ENCODE data around the gene ARHGEF4. TPM values are rescaled to one million over a fixed set of nuclear protein-coding genes. Genes with fewer than 3 reads are reported as not detected.
A peak's percentile ranks its signal among the peaks of the same experiment; 100 is the strongest.

Gene ARHGEF4
- total and polyA plus RNA-seq, 10 of the 15 experiments (the other 5 are each of a cell fraction or from before 2014, with no cell fraction given), result 0.02 to 0.24 (median 0.16) TPM; not detected in 6

GRCh38 chr2:131058214-131058843 is 221.6 kb downstream of the ARHGEF4 start:
- ChIA-PET POLR2A (no interaction called here), CTCF (interaction anchor here (0.9 kb wide), 1 partner anchor 8 kb away, joined by 3 read pairs; no protein-coding TSS in a partner anchor), SMC1A (ENCODE audit: uncharacterized antibody, unreplicated experiment) (no interaction called here), RAD21 (ENCODE audit: unreplicated experiment) (no interaction called here)
- no peak overlapping the region for H3K4me3 ChIP-seq
- FAIRE-seq (no peak), ATAC-seq (no peak), DNase-seq (ENCODE audit: low read depth, low spot score) (no peak)
- no peak overlapping the region for H3K27ac ChIP-seq (ENCODE audit: control insufficient read depth, insufficient read depth)
- H3K36me3 ChIP-seq (ENCODE audit: control insufficient read depth in 2 of 2, insufficient read depth in 2 of 2, low read length in 1 of 2), result peaks cover 17 to 32% of the 10 kb centered on the region in 2 experiments; a peak in 3 of 4 replicates
- peaks cover 9% of the 10 kb centered on the region for H3K79me2 ChIP-seq (ENCODE audit: control insufficient read depth, insufficient read depth, low read length)
- H2AFZ ChIP-seq (ENCODE audit: control insufficient read depth, low read depth, low read length), result no peak overlapping the region
- H4K20me1 ChIP-seq (ENCODE audit: control insufficient read depth, insufficient read depth), result peaks cover 9% of the 10 kb centered on the region; the same call in 1 of the 2 replicates
- H3K9ac ChIP-seq (ENCODE audit: control insufficient read depth, insufficient read depth, low read length), result no peak overlapping the region
- no peak overlapping the region for H3K4me2 ChIP-seq (ENCODE audit: control insufficient read depth, insufficient read depth)
- H3K27me3 ChIP-seq (replicated peaks in 1 of 2; ENCODE audit: control insufficient read depth in 2 of 2, insufficient read depth in 2 of 2, low read length in 1 of 2), result no peaks in the 10 kb centered on the region
- 86% methylated on average over 8 of the region's 8 CpGs for WGBS (ENCODE audit: insufficient coverage, insufficient replicate concordance, low lambda C conversion rate, missing lambda C conversion rate)
- in situ Hi-C loops (cut with MboI) (no loop called here), intact Hi-C loops (cut with micrococcal nuclease; ENCODE audit: unreplicated experiment) (no loop called here)
- H3K4me1 ChIP-seq (ENCODE audit: control insufficient read depth, insufficient read depth, low read length), result no peaks in the 10 kb centered on the region
- H3K9me3 ChIP-seq (replicated peaks; ENCODE audit: control insufficient read depth, insufficient read depth, low read length), result no peaks in the 10 kb centered on the region
- BruUV-seq (replicated peaks), result TSS peak; percentile 26
- no peak for TF ChIP-seq SKIL (IDR thresholded peaks at IDR 0.05; ENCODE audit: low read depth, poor library complexity, severe bottlenecking)
- TF ChIP-seq EED (IDR thresholded peaks at IDR 0.05; ENCODE audit: low read depth), result no peak
- no peak for TF ChIP-seq ELK1 (IDR thresholded peaks at IDR 0.05; ENCODE audit: low read depth, low read length)
- TF ChIP-seq LARP7 (IDR thresholded peaks at IDR 0.05), result no peak
- TF ChIP-seq MYB (IDR thresholded peaks at IDR 0.05; ENCODE audit: borderline replicate concordance, low read depth, low read length), result no peak
- TF ChIP-seq TCF12 (IDR thresholded peaks at IDR 0.05; ENCODE audit: low read depth, low read length), result no peak
- no peak for TF ChIP-seq RB1 (IDR thresholded peaks at IDR 0.05; ENCODE audit: borderline replicate concordance)
- TF ChIP-seq KLF5 (IDR thresholded peaks at IDR 0.05; ENCODE audit: partially characterized antibody), result no peak
- TF ChIP-seq MEF2B (IDR thresholded peaks at IDR 0.05; ENCODE audit: partially characterized antibody, poor library complexity, severe bottlenecking), result no peak
- TF ChIP-seq SMAD5 (IDR thresholded peaks at IDR 0.05; ENCODE audit: low read depth), result no peak
- no peak for TF ChIP-seq CBX5 (IDR thresholded peaks at IDR 0.05; ENCODE audit: low read depth)
- TF ChIP-seq KAT2A (conservative IDR thresholded peaks at IDR 0.05; ENCODE audit: control insufficient read depth, low read depth, low read length), result no peak
- no peak for TF ChIP-seq PAX8 (IDR thresholded peaks at IDR 0.05)
- no peak for TF ChIP-seq IKZF2 (IDR thresholded peaks at IDR 0.05)
- no peak for TF ChIP-seq TCF3 (IDR thresholded peaks at IDR 0.05; ENCODE audit: borderline replicate concordance, insufficient read depth, low read depth, low read length)
- TF ChIP-seq BMI1 (IDR thresholded peaks at IDR 0.05; ENCODE audit: borderline replicate concordance), result no peak
- TF ChIP-seq BCL3 (IDR thresholded peaks at IDR 0.05; ENCODE audit: borderline replicate concordance, insufficient read depth, low read depth, low read length, poor library complexity, severe bottlenecking), result no peak
- no peak for TF ChIP-seq NFIC (IDR thresholded peaks at IDR 0.05; ENCODE audit: low read depth, low read length)
